ENCODE measurements around the gene RAB4B.
"Not testable (repeated sequence)": the region's sequence is repeated elsewhere in the genome, so short reads cannot be mapped to it uniquely, and the experiment has no call there.

The RAB4B gene

DNA sequence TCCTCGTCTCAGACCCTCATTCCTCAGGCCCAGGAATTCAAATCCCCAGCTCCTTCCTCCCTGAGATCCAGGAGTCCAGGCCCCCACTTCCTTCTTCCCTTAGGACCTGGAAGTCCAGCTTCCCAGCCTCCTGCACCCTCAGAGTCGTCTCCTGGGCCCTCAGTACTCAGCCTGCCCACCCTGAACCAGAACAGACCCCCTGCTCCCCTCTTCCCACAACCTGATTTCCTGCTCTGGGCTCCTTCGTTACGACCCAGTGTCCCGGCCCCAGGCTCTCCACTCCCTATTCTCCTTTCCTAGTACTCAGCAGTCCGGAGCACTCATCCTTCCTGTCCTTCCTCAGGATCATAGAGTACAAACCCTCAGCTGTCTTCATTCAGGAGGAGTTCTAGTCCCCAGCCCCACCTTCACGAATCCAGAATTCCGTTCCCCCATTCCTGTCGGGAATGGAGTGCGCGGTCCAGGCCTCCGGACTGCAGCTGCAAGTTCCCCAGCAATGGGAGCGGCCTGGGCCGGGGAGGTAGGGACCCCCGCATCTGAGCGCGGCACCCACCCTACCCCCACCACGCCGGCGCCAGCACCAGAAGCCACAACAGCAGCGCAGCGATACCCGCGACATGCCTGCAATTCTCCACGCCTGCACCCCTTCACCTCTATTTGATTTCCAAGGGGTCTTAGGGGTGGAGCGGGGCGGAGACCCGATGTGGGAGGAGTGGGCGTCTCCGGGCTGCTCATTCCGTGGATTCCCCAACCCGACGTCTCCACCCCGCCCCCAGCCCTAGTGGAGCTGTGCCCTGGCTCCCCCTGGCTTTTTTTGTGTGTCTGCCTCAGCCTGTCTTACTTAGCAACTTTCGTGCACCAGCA, 33.7 kb downstream of the RAB4B start:
- in situ Hi-C loops (cut with HindIII; ENCODE audit: low pct_unique_long_range_greater_than_20kb, low sequenced_read_pairs): no loop called here
- no peak for DNase-seq (ENCODE audit: low read depth in 1 of 2, low spot score in 1 of 2)

DNA sequence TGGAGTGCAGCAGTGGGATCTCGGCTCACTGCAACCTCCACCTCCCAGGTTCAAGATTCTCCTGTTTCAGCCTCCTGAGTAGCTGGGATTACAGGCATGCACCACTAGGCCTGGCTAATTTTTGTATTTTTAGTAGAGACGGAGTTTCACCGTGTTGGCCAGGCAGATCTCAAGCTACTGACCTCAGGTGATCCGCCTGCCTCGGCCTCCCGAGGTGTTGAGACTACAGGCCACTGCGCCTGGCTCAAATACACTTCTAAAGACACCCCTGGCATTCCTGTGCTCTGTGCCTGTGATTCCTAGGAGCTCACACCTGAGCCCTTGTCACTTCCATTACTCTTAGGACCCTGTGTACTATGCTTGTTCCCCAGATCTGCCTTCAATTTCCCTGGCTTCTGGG, 34.5 kb downstream of the RAB4B start:
- in situ Hi-C loops (cut with HindIII; ENCODE audit: low pct_unique_long_range_greater_than_20kb, low sequenced_read_pairs); DNase-seq (ENCODE audit: low read depth in 1 of 2, low spot score in 1 of 2): not testable (repeated sequence)

More for the DNA sequence above, 33.7 kb downstream of the RAB4B start:
- no peak for TF ChIP-seq JUND (IDR thresholded peaks at IDR 0.05; ENCODE audit: low read depth)

DNA sequence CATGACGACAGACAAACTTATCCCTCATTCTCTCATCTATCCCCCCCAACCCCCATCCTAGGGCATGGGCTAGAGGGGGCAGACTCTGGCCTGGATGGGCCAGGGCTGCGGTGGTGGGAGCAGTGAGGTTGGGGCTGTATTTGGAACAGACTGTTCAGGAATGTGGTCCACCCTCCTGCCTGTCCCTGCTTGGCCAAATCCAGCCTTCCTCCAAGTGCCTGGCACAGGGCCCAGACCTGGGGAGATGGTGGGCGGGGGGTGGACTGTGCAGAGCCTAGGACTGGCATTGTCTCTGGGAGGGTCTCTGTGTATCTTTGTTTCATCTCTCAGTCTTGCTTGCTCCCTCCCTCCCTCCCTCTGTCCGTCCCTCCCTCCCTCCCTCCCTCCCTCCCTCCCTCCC, 35.1 kb downstream of the RAB4B start:
- no peak for DNase-seq (ENCODE audit: low read depth in 1 of 2, low spot score in 1 of 2)
- no peak for TF ChIP-seq JUND (IDR thresholded peaks at IDR 0.05; ENCODE audit: low read depth)
- in situ Hi-C loops (cut with HindIII; ENCODE audit: low pct_unique_long_range_greater_than_20kb, low sequenced_read_pairs): no loop called here

GRCh38 chr19:40815223-40815622, 37.2 kb downstream of the RAB4B start:
- in situ Hi-C loops (cut with HindIII; ENCODE audit: low pct_unique_long_range_greater_than_20kb, low sequenced_read_pairs): no loop called here
- DNase-seq (ENCODE audit: low read depth in 1 of 2, low spot score in 1 of 2): no peak
- no peak for TF ChIP-seq JUND (IDR thresholded peaks at IDR 0.05; ENCODE audit: low read depth)

GRCh38 chr19:40818480-40819399, 40.7 kb downstream of the RAB4B start:
- in situ Hi-C loops (cut with HindIII; ENCODE audit: low pct_unique_long_range_greater_than_20kb, low sequenced_read_pairs); DNase-seq (ENCODE audit: low read depth in 1 of 2, low spot score in 1 of 2): not testable (repeated sequence)

- in situ Hi-C loops (cut with HindIII; ENCODE audit: low pct_unique_long_range_greater_than_20kb, low sequenced_read_pairs); DNase-seq (ENCODE audit: low read depth in 1 of 2, low spot score in 1 of 2): not testable (repeated sequence)
Measured at GRCh38 chr19:40819479-40820234, 41.6 kb downstream of the RAB4B start.

GRCh38 chr19:40822161-40822560, 44.1 kb downstream of the RAB4B start:
- in situ Hi-C loops (cut with HindIII; ENCODE audit: low pct_unique_long_range_greater_than_20kb, low sequenced_read_pairs): no loop called here
- no peak for DNase-seq (ENCODE audit: low read depth in 1 of 2, low spot score in 1 of 2)
- TF ChIP-seq JUND (IDR thresholded peaks at IDR 0.05; ENCODE audit: low read depth): no peak

- DNase-seq (ENCODE audit: low read depth in 1 of 2, low spot score in 1 of 2); in situ Hi-C loops (cut with HindIII; ENCODE audit: low pct_unique_long_range_greater_than_20kb, low sequenced_read_pairs): not testable (repeated sequence)
Measured at GRCh38 chr19:40822704-40823553, 44.9 kb downstream of the RAB4B start.

- DNase-seq (ENCODE audit: low read depth in 1 of 2, low spot score in 1 of 2); in situ Hi-C loops (cut with HindIII; ENCODE audit: low pct_unique_long_range_greater_than_20kb, low sequenced_read_pairs): not testable (repeated sequence)
Measured at GRCh38 chr19:40824916-40825315, 46.9 kb downstream of the RAB4B start.

- in situ Hi-C loops (cut with HindIII; ENCODE audit: low pct_unique_long_range_greater_than_20kb, low sequenced_read_pairs); DNase-seq (ENCODE audit: low read depth in 1 of 2, low spot score in 1 of 2): not testable (repeated sequence)
Measured at GRCh38 chr19:40825460-40826095, 47.5 kb downstream of the RAB4B start.

DNA sequence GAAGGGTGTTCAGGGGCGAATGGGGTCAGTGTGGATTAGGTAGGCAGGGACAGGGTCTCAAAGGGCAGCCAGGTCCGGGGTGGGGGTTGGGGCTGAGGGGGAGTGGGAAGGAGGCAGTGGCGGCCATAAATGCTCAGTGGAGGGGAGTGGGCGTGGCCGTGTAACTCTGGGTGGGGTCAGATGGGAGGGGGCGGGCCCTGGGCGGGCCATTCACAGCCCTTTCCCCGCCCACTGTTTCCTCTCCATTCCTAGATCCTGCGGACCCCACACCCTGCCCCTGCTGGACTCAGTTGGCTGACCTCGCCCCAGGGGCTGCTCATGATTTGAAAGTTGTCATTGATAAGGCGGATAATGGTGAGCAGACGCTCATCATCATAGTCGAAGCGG, 48.3 kb downstream of the RAB4B start:
- in situ Hi-C loops (cut with HindIII; ENCODE audit: low pct_unique_long_range_greater_than_20kb, low sequenced_read_pairs); DNase-seq (ENCODE audit: low read depth in 1 of 2, low spot score in 1 of 2): not testable (repeated sequence)

- DNase-seq (ENCODE audit: low read depth in 1 of 2, low spot score in 1 of 2); in situ Hi-C loops (cut with HindIII; ENCODE audit: low pct_unique_long_range_greater_than_20kb, low sequenced_read_pairs): not testable (repeated sequence)
Measured at GRCh38 chr19:40826699-40827385, 48.8 kb downstream of the RAB4B start.

All from T47D (cell line).